ENCODE measurements around the gene ARSG. TPM values are rescaled to one million over a fixed set of nuclear protein-coding genes. Genes with fewer than 3 reads are reported as not detected.

The ARSG gene
- total and polyA plus RNA-seq, 2 of the 8 experiments (the other 6 are each of a cell fraction or from before 2014, with no cell fraction given), result 3.3 to 4.0 TPM

GRCh38 chr17:68456339-68457167 is 165.3 kb downstream of the ARSG start (continued):
- TF ChIP-seq RAD21 (IDR thresholded peaks at IDR 0.05 in 1 of 2, conservative IDR thresholded peaks at IDR 0.05 in 1 of 2; ENCODE audit: low read depth in 2 of 2, low read length in 2 of 2) (no peak), POLR2A (IDR thresholded peaks at IDR 0.05; ENCODE audit: control extremely low read depth in 1 of 2, low read depth in 2 of 2, low read length in 2 of 2) (peak; percentile 37 to 59), RNF2 (IDR thresholded peaks at IDR 0.05; ENCODE audit: borderline replicate concordance, low read depth, low read length, missing control alignments, poor library complexity, severe bottlenecking) (no peak), RBBP5 (IDR thresholded peaks at IDR 0.05; ENCODE audit: borderline replicate concordance, low read depth, low read length) (peak; percentile 25; the same call in 1 of the 2 replicates), KDM1A (IDR thresholded peaks at IDR 0.05; ENCODE audit: borderline replicate concordance, low read length) (no peak), BRCA1 (IDR thresholded peaks at IDR 0.05; ENCODE audit: low read depth, low read length) (no peak), CHD2 (IDR thresholded peaks at IDR 0.05; ENCODE audit: low read length) (no peak), SP1 (IDR thresholded peaks at IDR 0.05; ENCODE audit: low read depth, low read length) (peak; percentile 49; the same call in 1 of the 2 replicates), RFX5 (IDR thresholded peaks at IDR 0.05; ENCODE audit: borderline replicate concordance, low read depth, low read length) (no peak), MAFK (IDR thresholded peaks at IDR 0.05; ENCODE audit: low read depth, low read length) (no peak), EP300 (IDR thresholded peaks at IDR 0.05; ENCODE audit: borderline replicate concordance in 1 of 2, low read depth in 2 of 2, low read length in 2 of 2) (no peak), GTF2F1 (IDR thresholded peaks at IDR 0.05; ENCODE audit: borderline replicate concordance, low read depth, low read length) (no peak), POU5F1 (IDR thresholded peaks at IDR 0.05; ENCODE audit: low read depth, low read length) (no peak), TCF12 (IDR thresholded peaks at IDR 0.05; ENCODE audit: low read depth, low read length) (no peak), CTCF (IDR thresholded peaks at IDR 0.05; ENCODE audit: control extremely low read depth in 1 of 3, insufficient read depth in 1 of 3, low read depth in 1 of 3, low read length in 3 of 3) (no peak), SRF (IDR thresholded peaks at IDR 0.05; ENCODE audit: low read depth, low read length) (no peak), ATF3 (IDR thresholded peaks at IDR 0.05; ENCODE audit: insufficient read depth, low read depth, low read length) (no peak), EZH2 (IDR thresholded peaks at IDR 0.05; ENCODE audit: low read depth, low read length, severe bottlenecking) (no peak), SUZ12 (IDR thresholded peaks at IDR 0.05; ENCODE audit: low read length) (no peak), YY1 (IDR thresholded peaks at IDR 0.05; ENCODE audit: low read depth, low read length) (no peak), SP4 (IDR thresholded peaks at IDR 0.05; ENCODE audit: low read length) (no peak)

Data from H1 (cell line).